K562 (cell line): Measurements from ENCODE around the gene LRRC10. TPM values are rescaled to one million over a fixed set of nuclear protein-coding genes. Genes with fewer than 3 reads are reported as not detected.

Experiments used
- CXXC5 ChIP-seq: fragments of 250-450 bp; sonication (Bioruptor Pico); IDR thresholded peaks from 2 replicates; pipeline ENCODE4 v1.8.0; 2022; ENCODE audit warnings: inconsistent platforms, mild to moderate bottlenecking, moderate library complexity
- EP300 ChIP-seq: IDR thresholded peaks from 2 replicates; pipeline ENCODE4 v1.6.1; 2012; ENCODE audit warnings: low read length, improper control_type of control experiment
- FUS ChIP-seq: fragments of 200-400 bp; formaldehyde crosslinking; optimal IDR thresholded peaks from 2 replicates; pipeline ENCODE3; 2017; ENCODE audit warnings: low read depth, low read length
- GTF2B ChIP-seq: IDR thresholded peaks from 2 replicates; pipeline ENCODE4 v1.6.1; 2011; ENCODE audit not compliant: insufficient read length; ENCODE audit errors: extremely low read depth
- MAZ ChIP-seq, 2 experiments: fragments of 450-650 bp in 1 of 2; sonication (generic) in 1 of 2; formaldehyde crosslinking; IDR thresholded peaks in 1 of 2; conservative IDR thresholded peaks in 1 of 2; 2 replicates each; pipeline versions ENCODE4 v1.4.0 to v1.5.0; 2020; ENCODE audit warnings: mild to moderate bottlenecking in 1 of 2, missing genetic modification reagents in 1 of 2
- NFRKB ChIP-seq: fragments of 450-650 bp; IDR thresholded peaks from 2 replicates; pipeline ENCODE4 v1.6.1; 2016; ENCODE audit warnings: low read depth
- NFXL1 ChIP-seq: fragments of 450-650 bp; formaldehyde crosslinking; IDR thresholded peaks from 2 replicates; pipeline ENCODE4 v1.4.0; 2021; ENCODE audit warnings: mild to moderate bottlenecking
- PRPF4 ChIP-seq: fragments of 200-400 bp; formaldehyde crosslinking; IDR thresholded peaks from one replicate; pipeline ENCODE4 v1.6.1; 2017; ENCODE audit warnings: low read length, low read depth, mild to moderate bottlenecking; ENCODE audit not compliant: insufficient read depth, poor library complexity, severe bottlenecking
- RFX5 ChIP-seq: IDR thresholded peaks from 2 replicates; pipeline ENCODE4 v1.6.1; 2011; ENCODE audit warnings: low read depth, mild to moderate bottlenecking, improper control_type of control experiment, low read length
- SMARCA4 ChIP-seq: fragments of 450-650 bp; IDR thresholded peaks from 2 replicates; pipeline ENCODE4 v1.6.1; 2016
- TCFL5 ChIP-seq: fragments of 250-450 bp; sonication (Bioruptor Pico); conservative IDR thresholded peaks from 2 replicates; pipeline ENCODE4 v1.6.1; 2021; ENCODE audit warnings: mild to moderate bottlenecking, moderate library complexity, matching md5 sums
- ZBTB40 ChIP-seq, 2 experiments: fragments of 450-650 bp in 1 of 2; sonication (generic) in 1 of 2; formaldehyde crosslinking in 1 of 2; IDR thresholded peaks; 2 replicates each; pipeline versions ENCODE4 v1.7.1 to v1.9.0; 2016 to 2022; ENCODE audit warnings: inconsistent platforms in 1 of 2, mild to moderate bottlenecking in 1 of 2, missing genetic modification reagents in 1 of 2
- ZFP30 ChIP-seq: fragments of 250-450 bp; sonication (Bioruptor Pico); IDR thresholded peaks from 2 replicates; pipeline ENCODE4 v1.8.0; 2022; ENCODE audit warnings: moderate library complexity, mild to moderate bottlenecking, inconsistent platforms, borderline replicate concordance
- ZNF143 ChIP-seq: sonication (generic); formaldehyde crosslinking; IDR thresholded peaks from 2 replicates; pipeline ENCODE4 v1.9.0; 2022; ENCODE audit warnings: mild to moderate bottlenecking, missing genetic modification reagents
- ZNF639 ChIP-seq, 2 experiments: fragments of 200-800 bp in 1 of 2; sonication (Bioruptor generic) in 1 of 2; sonication (generic) in 1 of 2; formaldehyde crosslinking in 1 of 2; IDR thresholded peaks in 1 of 2; conservative IDR thresholded peaks in 1 of 2; 2 replicates each; pipeline versions ENCODE4 v1.5.0 to v1.6.1; 2016 to 2020; ENCODE audit warnings: missing compliant biosample characterization in 1 of 2, missing genetic modification characterization in 1 of 2, missing genetic modification reagents in 1 of 2
- polyA plus RNA-seq, 8 experiments: library from polyadenylated mRNA; depleted of rRNA in 4 of 8; stranded (reverse) in 5 of 8; unstranded in 3 of 8; fragments of >200 nt; fragmentation: Nextera tagmentation in 2 of 8; fragmentation: Illumina TruSeq in 1 of 8; extraction: Ambion mirVana in 2 of 8; extraction: Trizol in 1 of 8; gene quantifications; 2 replicates each; pipeline versions ENCODE4 v1.2.1 to v1.2.3, GENCODE V29; 2011 to 2014; ENCODE audit warnings: inconsistent platforms in 1 of 8, missing spikeins in 1 of 8
- total RNA-seq, 7 experiments: library from RNA; depleted of rRNA in 6 of 7; stranded (reverse); fragments of >200 nt in 6 of 7; fragmentation: Illumina TruSeq in 2 of 7; extraction: Trizol in 2 of 7; gene quantifications; 2 replicates each; pipeline versions ENCODE4 v1.2.1 to v1.2.3, GENCODE V29; 2011 to 2021; ENCODE audit warnings: low replicate concordance in 1 of 7

The LRRC10 gene
- total and polyA plus RNA-seq, 9 of the 15 experiments (the other 6 are each of a cell fraction or from before 2014, with no cell fraction given): 0.09 TPM; not detected in 8

GRCh38 chr12:69657376-69658137, 46.9 kb upstream of the LRRC10 start (continued):
- TF ChIP-seq NFXL1 (CRISPR knock-in tag) (0 out of 2 replicates have a peak, but pooled peaks have one; percentile 36), RFX5 (no peak), PRPF4 (no peak), GTF2B (no peak), ZFP30 (CRISPR knock-in tag) (no peak), TCFL5 (CRISPR knock-in tag) (no peak), FUS (no peak), MAZ (CRISPR knock-in tag; conservative IDR thresholded peaks at IDR 0.05 in 1 of 2, IDR thresholded peaks at IDR 0.05 in 1 of 2) (0 out of 4 replicates have a peak, but pooled peaks of 1 of the 2 experiments have one; percentile 18), ZBTB40 (IDR thresholded peaks at IDR 0.05) (no peak), ZBTB40 (CRISPR knock-in tag; IDR thresholded peaks at IDR 0.05) (no peak), ZNF143 (CRISPR knock-in tag) (no peak), ZNF639 (CRISPR knock-in tag; conservative IDR thresholded peaks at IDR 0.05 in 1 of 2, IDR thresholded peaks at IDR 0.05 in 1 of 2) (0 out of 4 replicates have a peak, but pooled peaks of 1 of the 2 experiments have one; percentile 26), EP300 (peak; percentile 48; the same call in 1 of the 2 replicates), CXXC5 (CRISPR knock-in tag) (peak; percentile 51), SMARCA4 (peak; percentile 81), NFRKB (0 out of 2 replicates have a peak, but pooled peaks have one; percentile 37)
